Upper lobe of right lung (tissue), 1 donor: Measurements from ENCODE around the gene GSTO1. TPM values are rescaled to one million over a fixed set of nuclear protein-coding genes. Genes with fewer than 3 reads are reported as not detected.

Experiments used
- ATAC-seq: fragments of 200-7000 bp; cut with Tn5 transposase; one replicate; pipeline ENCODE4 v1.9.1; 2020; ENCODE audit warnings: mild to moderate bottlenecking, moderate library complexity
- DNase-seq: peaks from one replicate; pipeline ENCODE4 v3.0.0-alpha.2; 2020
- H3K27ac ChIP-seq: fragments of 200-600 bp; one replicate; pipeline ENCODE4 v1.8.0; 2022
- H3K27me3 ChIP-seq: fragments of 200-600 bp; one replicate; pipeline ENCODE4 v1.8.0; 2022; ENCODE audit warnings: mild to moderate bottlenecking
- H3K36me3 ChIP-seq: fragments of 200-600 bp; one replicate; pipeline ENCODE4 v1.8.0; 2022
- H3K4me1 ChIP-seq: fragments of 200-600 bp; one replicate; pipeline ENCODE4 v1.8.0; 2022
- H3K4me3 ChIP-seq: fragments of 200-600 bp; one replicate; pipeline ENCODE4 v1.8.0; 2022; ENCODE audit warnings: mild to moderate bottlenecking
- H3K9me3 ChIP-seq: fragments of 200-600 bp; one replicate; pipeline ENCODE4 v1.8.0; 2022
- CTCF ChIP-seq: fragments of 200-600 bp; IDR thresholded peaks from one replicate; pipeline ENCODE4 v1.8.0; 2022; ENCODE audit warnings: antibody characterized with exemption
- intact Hi-C: fragments of 100-400 bp; cut with DNase I; formaldehyde crosslinking; loops from one replicate; pipeline ENCODE4 v1.11.0; 2022
- total RNA-seq: library from RNA; stranded (reverse); fragmentation: NEBNext Ultra II Directional; extraction: Animal tissue kit (Norgen Biotek cat#: 25700); gene quantifications from one replicate; pipeline ENCODE4 v1.2.1, GENCODE V29; 2021
- donor health status: DM: no; HTN: yes; CAD: no; lungs with severe emphysema.

The GSTO1 gene
- total RNA-seq, 1 donor from 2014 or later: 110 TPM

GRCh38 chr10:104220522-104220921 is 34.2 kb upstream of the GSTO1 start:
- Histone ChIP-seq H3K27ac (no peak overlapping the region), H3K27me3 (no peaks in the 10 kb centered on the region), H3K36me3 (no peaks in the 10 kb centered on the region), H3K4me1 (no peaks in the 10 kb centered on the region), H3K9me3 (no peaks in the 10 kb centered on the region), H3K4me3 (no peak overlapping the region)
- ATAC-seq: no peak
- no peak for TF ChIP-seq CTCF
- intact Hi-C loops: no loop called here
- no peak for DNase-seq

- H3K9me3 ChIP-seq: no peaks in the 10 kb centered on the region
- ATAC-seq (no peak), DNase-seq (no peak)
- no peaks in the 10 kb centered on the region for H3K36me3 ChIP-seq
- intact Hi-C loops: no loop called here
- H3K4me1 ChIP-seq: no peaks in the 10 kb centered on the region
- no peak overlapping the region for H3K27ac ChIP-seq
- no peaks in the 10 kb centered on the region for H3K27me3 ChIP-seq
- TF ChIP-seq CTCF: no peak
- H3K4me3 ChIP-seq: no peak overlapping the region
These were observed 31.4 kb upstream of the GSTO1 start for GRCh38 chr10:104223304-104223703.

- ATAC-seq (no peak), DNase-seq (no peak)
- intact Hi-C loops: no loop called here
- H3K9me3 ChIP-seq: no peaks in the 10 kb centered on the region
- no peak for TF ChIP-seq CTCF
- no peaks in the 10 kb centered on the region for H3K27me3 ChIP-seq
- peaks cover 4% of the 10 kb centered on the region for H3K4me1 ChIP-seq
- no peak overlapping the region for H3K27ac ChIP-seq
- no peaks in the 10 kb centered on the region for H3K36me3 ChIP-seq
- H3K4me3 ChIP-seq: no peak overlapping the region
These were observed 24.2 kb upstream of the GSTO1 start for GRCh38 chr10:104230490-104230889.

GRCh38 chr10:104231784-104232612 is 22.7 kb upstream of the GSTO1 start, which contains the start of gene CFAP43:
Gene CFAP43 (minus strand): TSS chr10:104232364. CDS start chr10:104232246, 118 bp downstream.
- intact Hi-C loops: no loop called here
- H3K9me3 ChIP-seq: no peaks in the 10 kb centered on the region
- no peaks in the 10 kb centered on the region for H3K36me3 ChIP-seq
- peaks cover 4% of the 10 kb centered on the region for H3K4me1 ChIP-seq
- peak within 1 kb of the TSS; percentile 73 for H3K4me3 ChIP-seq
- ATAC-seq: peak; percentile 100
- DNase-seq: peak; percentile 99
- H3K27ac ChIP-seq: peak within 1 kb of the TSS; percentile 78
- TF ChIP-seq CTCF: no peak
- no peaks in the 10 kb centered on the region for H3K27me3 ChIP-seq

- no peaks in the 10 kb centered on the region for H3K27me3 ChIP-seq
- peaks cover 4% of the 10 kb centered on the region for H3K4me1 ChIP-seq
- peak overlapping the region; percentile 73 for H3K4me3 ChIP-seq
- H3K36me3 ChIP-seq: no peaks in the 10 kb centered on the region
- DNase-seq (peak; percentile 63), ATAC-seq (peak; percentile 8)
- H3K27ac ChIP-seq: no peak overlapping the region
- no peaks in the 10 kb centered on the region for H3K9me3 ChIP-seq
- intact Hi-C loops: no loop called here
- no peak for TF ChIP-seq CTCF
These were observed 22.0 kb upstream of the GSTO1 start for GRCh38 chr10:104232613-104233102.
